Dermis microvascular lymphatic vessel endothelial cell (primary cell): ENCODE measurements around the gene CNNM3. TPM values are rescaled to one million over a fixed set of nuclear protein-coding genes. Genes with fewer than 3 reads are reported as not detected.
A peak's percentile ranks its signal among the peaks of the same experiment; 100 is the strongest.
"Not testable (repeated sequence)": the region's sequence is repeated elsewhere in the genome, so short reads cannot be mapped to it uniquely, and the experiment has no call there.

Experiments
- DNase-seq, 2 donors: peaks; one replicate each; pipeline versions ENCODE4 v3.0.0 to v3.0.0-alpha.2; 2010; ENCODE audit warnings: low read depth in 2 of 2
- total RNA-seq: library from RNA; depleted of rRNA; stranded (reverse); fragments of >200 nt; gene quantifications from 2 replicates; pipeline ENCODE4 v1.2.1, GENCODE V29; 2014

CNNM3 gene
- 6.4 and 12.3 TPM in 2 replicates for total RNA-seq

GRCh38 chr2:96816127-96816835 is at the start of gene CNNM3:
Gene CNNM3 (plus strand): TSS chr2:96816268. CDS start chr2:96816278, 10 bp downstream.
- DNase-seq = peak; percentile 73 to 96

DNA sequence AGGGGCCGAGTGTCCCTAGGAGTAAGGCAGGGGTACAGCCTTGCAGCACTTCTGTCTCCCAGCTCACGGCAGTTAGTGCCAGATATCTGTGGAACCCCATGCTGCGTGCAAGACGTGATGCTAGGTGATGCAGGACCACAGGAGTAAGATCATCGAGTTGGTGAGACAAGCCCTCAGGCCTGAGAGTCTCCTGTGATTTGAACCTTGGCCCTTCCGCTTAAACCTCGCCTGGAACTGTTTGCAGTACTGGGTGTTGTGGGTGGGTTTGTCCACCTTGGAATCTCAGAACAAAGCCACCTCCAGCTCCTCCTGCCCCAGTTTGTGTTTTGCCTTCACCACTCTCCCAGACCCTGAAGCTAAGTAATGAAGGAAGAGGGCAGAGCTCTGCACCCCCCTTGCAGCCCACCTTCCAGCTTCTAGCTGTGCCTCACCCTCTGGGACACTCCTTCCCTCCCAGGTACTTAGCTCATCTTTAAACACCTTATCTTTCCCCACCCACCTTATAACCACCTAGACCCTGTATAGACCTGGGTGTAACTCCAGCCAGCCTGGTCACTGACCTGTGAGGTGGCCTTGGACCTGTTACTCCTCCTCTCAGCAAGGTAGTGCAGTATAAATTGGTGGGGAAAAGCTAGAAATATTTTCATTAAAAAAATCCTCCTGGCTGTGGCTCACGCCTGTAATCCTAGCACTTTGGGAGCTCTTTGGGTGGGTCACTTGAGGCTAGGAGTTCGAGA is 48.8 kb upstream of the CNNM3 start:
- no peak for DNase-seq

DNA sequence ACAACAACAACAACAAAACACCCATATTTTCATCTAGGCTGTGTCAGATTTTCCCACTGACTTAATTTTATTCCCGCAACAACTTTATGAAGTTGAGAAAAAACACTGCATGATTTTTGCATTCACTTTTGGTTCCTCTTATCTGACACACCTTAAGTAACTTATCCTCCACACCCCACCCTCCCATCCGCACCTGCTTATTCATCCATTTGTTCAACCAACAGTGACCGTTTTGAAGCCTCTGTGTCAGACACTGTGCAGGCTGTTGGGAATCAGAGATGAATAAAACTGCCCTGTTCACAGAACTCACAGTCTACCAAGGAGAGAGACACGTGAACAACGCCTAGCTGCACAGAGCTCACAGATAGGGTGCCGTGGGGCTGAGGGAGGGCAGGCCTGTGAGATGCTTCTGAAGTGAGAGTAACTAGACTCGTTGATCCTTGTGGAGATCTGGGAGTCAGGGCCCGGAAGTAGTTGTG is 47.9 kb upstream of the CNNM3 start:
- DNase-seq = no peak

- DNase-seq = no peak
Observed at GRCh38 chr2:96769814-96770213, 46.3 kb upstream of the CNNM3 start.

DNA sequence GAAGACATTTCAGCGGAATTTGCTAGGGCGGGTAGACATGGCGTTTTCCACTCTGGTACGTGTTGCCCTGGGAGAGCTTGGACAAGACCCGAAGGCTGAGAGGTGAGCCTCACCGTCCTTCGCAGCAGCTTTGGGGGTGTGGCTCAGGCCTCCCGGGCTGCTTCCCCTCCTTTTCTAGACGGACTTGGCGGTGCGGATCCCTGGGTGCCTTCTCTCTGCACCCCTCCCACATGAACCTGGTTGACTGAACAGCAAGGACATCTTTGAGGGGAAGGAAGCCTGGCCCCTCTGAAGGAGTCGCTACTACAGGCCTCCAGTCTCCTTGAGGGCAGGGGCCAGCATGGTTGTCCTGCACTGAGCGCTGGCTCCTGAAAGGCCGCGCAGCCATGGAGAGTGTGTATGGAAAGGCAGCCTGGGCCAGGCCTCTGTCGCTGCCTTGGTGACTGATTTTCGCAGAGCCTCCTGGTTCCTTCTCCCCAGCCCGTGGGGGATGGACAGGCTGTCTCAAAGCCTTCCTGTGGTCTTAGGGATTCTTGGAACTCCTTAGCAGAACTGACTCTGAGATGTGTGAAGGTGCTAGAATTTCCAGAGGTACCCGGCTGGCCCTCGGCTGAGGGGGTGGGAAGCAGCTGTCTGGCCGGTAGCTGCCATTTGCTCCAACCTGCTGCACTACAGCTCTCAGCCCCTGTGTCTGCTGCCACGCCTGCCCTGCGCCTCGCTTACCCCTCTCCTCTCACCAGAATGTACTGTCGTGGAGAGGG is 45.4 kb upstream of the CNNM3 start:
- DNase-seq = no peak

DNA sequence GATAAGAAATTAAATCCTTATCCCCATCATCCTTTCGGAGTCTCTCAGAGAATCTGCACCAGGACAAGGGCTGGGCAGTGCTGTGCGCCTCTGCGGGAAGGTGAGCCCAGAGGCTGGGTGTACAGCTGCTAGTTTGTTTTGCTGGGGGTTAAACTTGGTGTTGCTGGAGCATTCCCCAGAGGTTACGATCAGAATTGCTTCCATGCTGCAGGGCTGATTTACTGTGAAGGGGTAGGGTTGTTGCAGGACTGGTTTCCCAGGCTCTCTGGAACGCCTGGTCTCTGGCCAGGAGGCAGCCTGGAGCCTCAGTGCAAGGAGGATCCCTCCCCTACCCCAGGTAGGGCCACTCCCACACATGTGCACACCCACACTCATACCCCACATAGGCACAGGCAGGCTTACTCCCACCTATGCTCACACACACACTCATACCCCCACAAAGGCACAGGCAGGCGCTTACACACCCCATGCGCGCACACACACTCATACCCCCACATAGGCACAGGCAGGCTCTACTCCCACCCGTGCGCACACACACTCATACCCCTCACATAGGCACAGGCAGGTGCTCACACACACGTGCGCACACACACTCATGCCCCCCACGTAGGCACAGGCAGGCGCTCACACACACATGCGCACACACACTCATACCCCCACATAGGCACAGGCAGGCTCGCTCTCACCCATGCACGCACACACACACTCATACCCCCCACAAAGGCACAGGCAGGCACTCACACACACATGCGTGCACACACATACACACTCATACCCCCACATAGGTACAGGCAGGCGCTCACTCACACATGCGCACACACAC is 44.1 kb upstream of the CNNM3 start:
- DNase-seq = no peak

DNA sequence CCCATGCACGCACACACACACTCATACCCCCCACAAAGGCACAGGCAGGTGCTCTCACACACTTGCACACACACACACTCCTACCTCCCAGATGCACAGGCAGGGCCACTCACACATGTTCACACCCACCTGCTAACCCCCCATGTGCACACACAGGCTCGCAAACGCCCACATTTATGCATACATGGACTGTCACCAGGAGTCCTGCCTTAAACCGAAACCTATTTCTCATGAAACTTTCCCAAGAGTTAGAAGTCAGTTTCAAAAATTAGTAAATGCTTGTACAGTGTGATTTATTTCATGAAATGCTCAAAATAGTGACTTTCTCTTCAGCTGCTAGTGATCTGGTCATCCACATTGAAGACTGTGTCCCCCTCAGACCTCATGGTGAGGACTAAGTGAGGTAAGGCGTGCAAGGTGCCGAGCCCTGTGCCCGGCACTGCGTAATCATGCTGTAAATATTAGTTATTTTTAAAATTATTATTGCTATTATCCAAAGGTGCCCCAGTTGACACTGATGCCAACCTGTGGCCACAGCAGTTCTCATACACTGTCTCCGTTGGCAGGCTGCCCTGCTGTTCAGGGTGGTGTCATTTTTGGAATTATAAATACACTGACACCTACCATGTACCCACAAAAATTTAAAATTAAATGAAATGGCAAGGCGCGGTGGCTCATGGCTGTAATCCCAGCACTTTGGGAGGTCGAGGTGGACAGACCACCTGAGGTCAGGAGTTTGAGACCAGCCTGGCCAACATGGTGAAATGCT is 43.0 kb upstream of the CNNM3 start:
- no peak for DNase-seq

GRCh38 chr2:96773922-96774321 is 42.1 kb upstream of the CNNM3 start:
- no peak for DNase-seq

- DNase-seq = no peak
Observed at GRCh38 chr2:96775160-96775559, 40.9 kb upstream of the CNNM3 start.

DNA sequence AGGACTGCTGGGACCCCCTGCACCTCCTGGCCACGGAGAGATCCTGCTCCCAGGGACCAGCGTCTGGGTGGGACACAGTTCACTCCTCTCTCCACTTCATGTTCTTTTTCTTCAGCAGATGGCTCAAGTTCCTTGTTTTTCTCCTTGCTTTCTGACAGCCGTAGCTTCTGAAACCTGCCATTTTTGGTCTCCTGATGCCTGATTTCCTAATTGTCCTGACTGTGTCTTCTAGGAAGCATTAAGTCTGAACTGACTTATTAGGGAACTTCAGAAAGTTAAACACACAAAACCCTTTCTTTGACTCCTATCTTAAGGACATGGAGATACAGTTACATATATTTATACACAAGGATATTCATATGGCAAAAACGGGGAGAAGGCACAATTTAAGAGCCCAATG is 32.7 kb upstream of the CNNM3 start:
- DNase-seq = no peak

GRCh38 chr2:96787411-96787810 is 28.7 kb upstream of the CNNM3 start:
- DNase-seq = no peak

GRCh38 chr2:96788442-96789244 is 27.4 kb upstream of the CNNM3 start:
- no peak for DNase-seq

DNA sequence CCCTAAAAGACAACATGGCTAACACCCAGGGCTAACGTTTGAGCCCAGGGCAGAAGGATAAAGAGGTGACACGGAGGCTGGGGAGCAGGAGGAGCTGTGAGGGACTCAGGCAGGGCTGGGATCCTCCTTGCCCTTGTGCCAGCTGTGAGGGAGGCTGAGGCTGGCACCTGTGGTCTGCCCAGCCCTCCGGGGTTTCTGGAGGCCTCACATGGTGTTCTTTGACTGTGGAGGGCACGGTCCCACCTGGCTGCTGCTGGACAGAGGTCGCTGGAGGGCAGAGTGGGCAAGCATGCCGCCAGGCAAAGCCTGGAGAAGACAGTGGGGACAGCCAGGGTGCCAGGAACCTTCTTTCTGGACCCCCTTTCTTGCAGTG is 26.8 kb upstream of the CNNM3 start:
- DNase-seq = no peak

GRCh38 chr2:96792772-96793749 is 23.0 kb upstream of the CNNM3 start:
- DNase-seq = no peak

DNA sequence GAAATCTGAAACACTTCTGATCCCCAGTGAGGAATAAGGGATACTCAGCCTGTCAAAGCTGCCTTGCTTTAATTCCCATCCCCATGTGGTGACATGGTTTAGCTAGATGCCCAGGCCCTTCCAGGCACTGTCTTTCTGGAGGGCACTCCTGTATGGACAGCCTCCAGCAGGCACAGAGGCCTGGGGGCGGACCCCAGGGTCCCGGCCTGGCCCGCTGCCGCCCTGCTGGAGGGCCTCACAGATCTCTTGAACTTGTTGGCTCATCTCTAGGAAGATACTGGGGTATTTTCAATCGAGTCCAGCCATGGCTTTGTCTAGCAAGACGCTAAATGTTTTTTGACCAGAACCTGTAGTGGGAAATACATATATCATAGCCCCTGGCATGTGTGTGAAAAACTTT is 21.0 kb upstream of the CNNM3 start:
- DNase-seq = no peak

DNA sequence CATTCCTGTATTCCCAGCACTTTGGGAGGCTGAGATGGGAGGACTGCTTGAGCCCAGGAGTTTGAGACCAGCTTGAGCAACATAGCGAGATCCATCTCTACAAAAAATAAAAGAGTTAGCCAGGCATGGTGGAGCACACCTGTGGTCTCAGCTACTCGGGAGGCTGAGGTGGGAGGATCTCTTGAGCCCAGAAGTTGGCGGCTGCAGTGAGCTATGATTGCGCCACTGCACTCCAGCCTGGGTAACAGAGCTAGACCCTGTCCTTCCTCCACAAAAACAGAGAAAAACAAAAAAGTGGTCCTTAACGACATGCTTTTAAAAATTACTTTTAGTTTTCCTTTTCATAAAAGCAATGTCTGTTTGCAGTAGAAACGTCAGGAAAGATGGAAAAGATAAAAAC is 19.6 kb upstream of the CNNM3 start:
- not testable (repeated sequence) for DNase-seq

DNA sequence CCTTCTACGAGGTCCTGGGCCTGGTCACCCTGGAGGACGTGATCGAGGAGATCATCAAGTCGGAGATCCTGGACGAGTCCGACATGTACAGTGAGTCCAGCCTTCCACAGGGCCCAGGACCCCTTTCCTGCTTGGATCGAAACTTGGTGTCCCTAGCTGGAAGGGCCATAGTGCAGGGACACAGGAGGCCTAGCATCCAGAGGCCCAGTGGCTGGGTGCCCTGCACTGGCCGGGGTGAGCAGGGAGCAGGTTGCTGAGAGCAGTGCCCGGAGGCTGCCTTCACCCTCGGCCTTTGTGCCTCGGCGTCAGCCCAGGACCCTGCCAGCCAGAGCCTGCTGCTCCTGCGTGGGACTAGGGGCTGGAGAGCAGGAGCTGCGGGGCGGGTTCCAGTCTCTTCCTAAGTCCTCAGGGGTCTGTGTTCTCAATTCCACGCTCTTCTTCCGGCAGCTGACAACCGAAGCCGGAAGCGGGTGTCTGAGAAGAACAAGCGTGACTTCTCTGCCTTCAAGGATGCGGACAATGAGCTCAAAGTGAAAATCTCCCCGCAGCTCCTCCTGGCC is 18.9 kb upstream of the CNNM3 start:
- DNase-seq = no peak
